ENCODE data around the gene PDE1C. TPM values are rescaled to one million over a fixed set of nuclear protein-coding genes. Genes with fewer than 3 reads are reported as not detected.
A peak's percentile ranks its signal among the peaks of the same experiment; 100 is the strongest.

Gene PDE1C
- total and polyA plus RNA-seq, 4 experiments from 2014 or later = not detected

GRCh38 chr7:31785101-31785500 is 285.1 kb downstream of the PDE1C start:
- Histone ChIP-seq H3K36me3 (ENCODE audit: insufficient read depth, low read length) (no peaks in the 10 kb centered on the region), H3K4me3 (ENCODE audit: low read length in 2 of 2) (no peak overlapping the region), H3K27me3 (ENCODE audit: insufficient read depth, low read length) (no peaks in the 10 kb centered on the region), H3K4me1 (ENCODE audit: insufficient read depth, low read length) (no peaks in the 10 kb centered on the region), H3K9me3 (ENCODE audit: control insufficient read depth in 1 of 2, low read length in 2 of 2) (no peaks in the 10 kb centered on the region), H3K27ac (ENCODE audit: low read depth, low read length) (no peak overlapping the region)
- Mint-ChIP-seq H3K9me3 (peaks cover 0 to 8% (median under 1%) of the 10 kb centered on the region in 8 donors), H3K27me3 (no peaks in the 10 kb centered on the region), H3K27ac (no peak overlapping the region), H3K4me3 (no peak overlapping the region), H3K36me3 (no peaks in the 10 kb centered on the region), H3K4me1 (no peaks in the 10 kb centered on the region)
- ChIA-PET POLR2A (ENCODE audit: partially characterized antibody) (no interaction called here), CTCF (ENCODE audit: partially characterized antibody) (no interaction called here)
- no peak for DNase-seq
- intact Hi-C loops (cut with micrococcal nuclease) = no loop called here

GRCh38 chr7:31783221-31783620 is 287.0 kb downstream of the PDE1C start:
- intact Hi-C loops (cut with micrococcal nuclease) = no loop called here
- DNase-seq = no peak
- ChIA-PET CTCF (ENCODE audit: partially characterized antibody) (no interaction called here), POLR2A (ENCODE audit: partially characterized antibody) (no interaction called here)
- Mint-ChIP-seq H3K4me3 (no peak overlapping the region), H3K9me3 (peaks cover 0 to 5% (median 0%) of the 10 kb centered on the region in 8 donors), H3K4me1 (no peaks in the 10 kb centered on the region), H3K27me3 (no peaks in the 10 kb centered on the region), H3K36me3 (no peaks in the 10 kb centered on the region), H3K27ac (no peak overlapping the region)
- Histone ChIP-seq H3K36me3 (ENCODE audit: insufficient read depth, low read length) (no peaks in the 10 kb centered on the region), H3K27ac (ENCODE audit: low read depth, low read length) (no peak overlapping the region), H3K9me3 (ENCODE audit: control insufficient read depth in 1 of 2, low read length in 2 of 2) (no peaks in the 10 kb centered on the region), H3K27me3 (ENCODE audit: insufficient read depth, low read length) (no peaks in the 10 kb centered on the region), H3K4me3 (ENCODE audit: low read length in 2 of 2) (no peak overlapping the region), H3K4me1 (ENCODE audit: insufficient read depth, low read length) (no peaks in the 10 kb centered on the region)

- no peak overlapping the region for H3K27ac ChIP-seq (ENCODE audit: low read depth, low read length)
- POLR2A ChIA-PET (ENCODE audit: partially characterized antibody) = no interaction called here
- H3K4me3 ChIP-seq (ENCODE audit: low read length in 2 of 2) = no peak overlapping the region
- no peak for DNase-seq
- H3K27me3 ChIP-seq (ENCODE audit: insufficient read depth, low read length) = no peaks in the 10 kb centered on the region
- Mint-ChIP-seq H3K9me3 (peaks cover 0 to 5% (median 0%) of the 10 kb centered on the region in 8 donors), H3K27ac (no peak overlapping the region), H3K4me1 (no peaks in the 10 kb centered on the region), H3K27me3 (no peaks in the 10 kb centered on the region), H3K36me3 (no peaks in the 10 kb centered on the region), H3K4me3 (no peak overlapping the region)
- no peaks in the 10 kb centered on the region for H3K4me1 ChIP-seq (ENCODE audit: insufficient read depth, low read length)
- no peaks in the 10 kb centered on the region for H3K36me3 ChIP-seq (ENCODE audit: insufficient read depth, low read length)
- CTCF ChIA-PET (ENCODE audit: partially characterized antibody) = no interaction called here
- no peaks in the 10 kb centered on the region for H3K9me3 ChIP-seq (ENCODE audit: control insufficient read depth in 1 of 2, low read length in 2 of 2)
- intact Hi-C loops (cut with micrococcal nuclease) = no loop called here
Observed at GRCh38 chr7:31782411-31782991, 287.7 kb downstream of the PDE1C start.

DNA sequence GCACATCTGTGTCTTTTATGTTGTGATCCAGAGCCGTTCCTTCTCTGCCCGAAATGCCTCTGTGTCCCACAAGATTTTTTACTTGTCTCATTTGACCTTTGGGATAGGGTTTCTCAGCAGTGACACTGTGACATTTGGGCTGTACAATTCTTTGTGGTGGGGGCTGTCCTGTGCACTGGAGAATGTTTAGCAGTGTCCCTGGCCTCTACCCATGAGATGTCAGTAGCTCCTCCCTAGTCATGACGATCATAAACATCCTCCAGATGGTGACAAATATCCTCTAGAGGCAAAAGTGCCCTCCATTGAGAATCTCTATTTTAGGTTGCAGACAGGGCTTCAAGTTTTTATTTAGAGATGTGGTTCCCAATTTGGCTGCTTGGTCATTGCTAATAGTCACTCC is 291.9 kb downstream of the PDE1C start:
- intact Hi-C loops (cut with micrococcal nuclease) = no loop called here
- Histone ChIP-seq H3K9me3 (ENCODE audit: control insufficient read depth in 1 of 2, low read length in 2 of 2) (no peaks in the 10 kb centered on the region), H3K27ac (ENCODE audit: low read depth, low read length) (no peak overlapping the region), H3K4me3 (ENCODE audit: low read length in 2 of 2) (no peak overlapping the region), H3K27me3 (ENCODE audit: insufficient read depth, low read length) (no peaks in the 10 kb centered on the region), H3K36me3 (ENCODE audit: insufficient read depth, low read length) (no peaks in the 10 kb centered on the region), H3K4me1 (ENCODE audit: insufficient read depth, low read length) (no peaks in the 10 kb centered on the region)
- no peak for DNase-seq
- Mint-ChIP-seq H3K27ac (no peak overlapping the region), H3K27me3 (no peaks in the 10 kb centered on the region), H3K4me1 (no peaks in the 10 kb centered on the region), H3K36me3 (no peaks in the 10 kb centered on the region), H3K4me3 (no peak overlapping the region), H3K9me3 (peaks cover 0 to 13% (median 4%) of the 10 kb centered on the region in 8 donors)
- CTCF ChIA-PET (ENCODE audit: partially characterized antibody) = no interaction called here
- POLR2A ChIA-PET (ENCODE audit: partially characterized antibody) = no interaction called here

DNA sequence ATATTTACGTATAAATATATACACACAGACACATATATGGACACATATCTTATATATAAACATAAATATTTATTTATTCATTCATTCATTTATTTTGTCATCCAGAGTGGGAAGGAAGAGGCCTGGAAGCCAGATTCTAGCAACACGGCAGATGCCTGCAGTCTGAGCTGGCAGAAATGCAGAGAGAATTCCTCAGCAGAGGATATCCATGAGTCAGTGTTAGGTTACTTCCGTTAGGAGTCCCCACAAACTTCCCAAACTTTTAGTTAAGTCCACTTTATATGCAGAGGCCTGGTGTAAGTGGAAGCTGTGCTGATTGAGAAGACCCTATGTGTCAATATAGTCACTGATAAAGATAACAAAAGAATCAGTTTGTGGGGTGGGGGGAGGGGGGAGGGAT is 293.6 kb downstream of the PDE1C start:
- Histone ChIP-seq H3K36me3 (ENCODE audit: insufficient read depth, low read length) (no peaks in the 10 kb centered on the region), H3K9me3 (ENCODE audit: control insufficient read depth in 1 of 2, low read length in 2 of 2) (no peaks in the 10 kb centered on the region), H3K27me3 (ENCODE audit: insufficient read depth, low read length) (no peaks in the 10 kb centered on the region), H3K4me1 (ENCODE audit: insufficient read depth, low read length) (no peaks in the 10 kb centered on the region), H3K4me3 (ENCODE audit: low read length in 2 of 2) (no peak overlapping the region), H3K27ac (ENCODE audit: low read depth, low read length) (no peak overlapping the region)
- H3K4me1 Mint-ChIP-seq = no peaks in the 10 kb centered on the region
- no peaks in the 10 kb centered on the region for H3K27me3 Mint-ChIP-seq
- ChIA-PET POLR2A (ENCODE audit: partially characterized antibody) (no interaction called here), CTCF (ENCODE audit: partially characterized antibody) (no interaction called here)
- DNase-seq = no peak
- intact Hi-C loops (cut with micrococcal nuclease) = no loop called here
- no peak overlapping the region for H3K4me3 Mint-ChIP-seq
- H3K27ac Mint-ChIP-seq = no peak overlapping the region
- no peaks in the 10 kb centered on the region for H3K36me3 Mint-ChIP-seq
- H3K9me3 Mint-ChIP-seq = peaks cover 0 to 11% (median 4%) of the 10 kb centered on the region in 8 donors

- POLR2A ChIA-PET (ENCODE audit: partially characterized antibody) = no interaction called here
- Histone ChIP-seq H3K4me1 (ENCODE audit: insufficient read depth, low read length) (no peaks in the 10 kb centered on the region), H3K36me3 (ENCODE audit: insufficient read depth, low read length) (no peaks in the 10 kb centered on the region), H3K27ac (ENCODE audit: low read depth, low read length) (no peak overlapping the region), H3K9me3 (ENCODE audit: control insufficient read depth in 1 of 2, low read length in 2 of 2) (no peaks in the 10 kb centered on the region), H3K27me3 (ENCODE audit: insufficient read depth, low read length) (no peaks in the 10 kb centered on the region), H3K4me3 (ENCODE audit: low read length in 2 of 2) (no peak overlapping the region)
- Mint-ChIP-seq H3K36me3 (no peaks in the 10 kb centered on the region), H3K27ac (peak overlapping the region in 1 of 7 donors; percentile 25), H3K9me3 (peaks cover 0 to 15% (median 6%) of the 10 kb centered on the region in 8 donors), H3K27me3 (no peaks in the 10 kb centered on the region), H3K4me1 (no peaks in the 10 kb centered on the region), H3K4me3 (no peak overlapping the region)
- DNase-seq = no peak
- CTCF ChIA-PET (ENCODE audit: partially characterized antibody) = no interaction called here
- intact Hi-C loops (cut with micrococcal nuclease) = no loop called here
Observed at GRCh38 chr7:31775556-31775955, 294.7 kb downstream of the PDE1C start.

DNA sequence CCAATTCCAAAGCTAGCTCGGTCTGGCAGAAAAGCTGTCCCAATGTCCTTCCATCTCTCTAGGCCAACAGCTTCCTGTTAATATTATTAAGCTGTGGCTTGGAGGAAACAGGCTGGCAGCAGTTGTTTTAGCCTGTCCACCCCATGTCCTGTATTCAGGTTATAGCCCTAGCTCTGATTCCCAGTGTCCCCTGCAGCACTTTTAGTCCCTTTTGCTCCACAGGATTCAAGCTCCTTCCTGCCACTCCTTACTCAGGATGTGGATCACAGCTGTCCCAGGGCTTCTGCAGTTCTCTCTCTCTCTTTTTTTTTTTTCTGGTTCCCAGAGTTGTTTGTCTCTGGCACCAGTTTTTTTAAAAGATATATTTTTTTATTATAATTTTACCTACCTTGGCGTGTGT is 298.0 kb downstream of the PDE1C start:
- intact Hi-C loops (cut with micrococcal nuclease) = no loop called here
- Histone ChIP-seq H3K4me1 (ENCODE audit: insufficient read depth, low read length) (no peaks in the 10 kb centered on the region), H3K4me3 (ENCODE audit: low read length in 2 of 2) (no peak overlapping the region), H3K27ac (ENCODE audit: low read depth, low read length) (no peak overlapping the region), H3K27me3 (ENCODE audit: insufficient read depth, low read length) (no peaks in the 10 kb centered on the region), H3K9me3 (ENCODE audit: control insufficient read depth in 1 of 2, low read length in 2 of 2) (no peaks in the 10 kb centered on the region), H3K36me3 (ENCODE audit: insufficient read depth, low read length) (no peaks in the 10 kb centered on the region)
- H3K36me3 Mint-ChIP-seq = no peaks in the 10 kb centered on the region
- H3K9me3 Mint-ChIP-seq = peaks cover 0 to 15% (median 6%) of the 10 kb centered on the region in 8 donors
- H3K27ac Mint-ChIP-seq = no peak overlapping the region
- ChIA-PET POLR2A (ENCODE audit: partially characterized antibody) (no interaction called here), CTCF (ENCODE audit: partially characterized antibody) (no interaction called here)
- H3K4me3 Mint-ChIP-seq = no peak overlapping the region
- no peaks in the 10 kb centered on the region for H3K27me3 Mint-ChIP-seq
- DNase-seq = no peak
- H3K4me1 Mint-ChIP-seq = no peaks in the 10 kb centered on the region
